Right atrium auricular region (tissue), 2 donors: ENCODE data around the gene ASXL1. TPM values are rescaled to one million over a fixed set of nuclear protein-coding genes. Genes with fewer than 3 reads are reported as not detected.

Experiments used
- DNase-seq: peaks from one replicate; pipeline ENCODE4 v3.0.0-alpha.2; 2019; ENCODE audit warnings: low spot score
- H3K27ac ChIP-seq, 2 donors: fragments of 200-600 bp; sonication (generic); 1 replicate in 1 of 2; 2 replicates in 1 of 2; pipeline ENCODE4 v1.5.1; 2016 to 2019
- H3K27me3 ChIP-seq, 2 donors: fragments of 200-600 bp; sonication (generic); one replicate each; pipeline versions ENCODE4 v1.5.1 to v1.6.0; 2017 to 2019
- H3K36me3 ChIP-seq: fragments of 200-600 bp; sonication (generic); one replicate; pipeline ENCODE4 v1.5.1; 2016
- H3K4me1 ChIP-seq, 2 donors: fragments of 200-600 bp; sonication (generic); one replicate each; pipeline versions ENCODE4 v1.5.1 to v1.6.0; 2017 to 2019
- H3K4me3 ChIP-seq, 2 donors: fragments of 200-600 bp; sonication (generic); 1 replicate in 1 of 2; 2 replicates in 1 of 2; pipeline ENCODE4 v1.5.1; 2017 to 2019; ENCODE audit warnings: mild to moderate bottlenecking in 1 of 2, moderate library complexity in 1 of 2
- H3K9me3 ChIP-seq, 2 donors: fragments of 200-600 bp; sonication (generic); one replicate each; pipeline ENCODE4 v1.5.1; 2019
- total RNA-seq, 2 donors: library from RNA; depleted of rRNA; stranded (reverse); fragments of >200 nt; gene quantifications; one replicate each; pipeline ENCODE4 v1.1.0, GENCODE V29; 2016
- TF ChIP-seq, protein P1 (sequence below), 2 donors: fragments of 200-600 bp; sonication (generic); IDR thresholded peaks; one replicate each; pipeline ENCODE4 v1.5.1; 2019; ENCODE audit warnings: antibody characterized with exemption in 2 of 2

Gene ASXL1
- total RNA-seq, 2 donors from 2014 or later = 15.9 to 30.5 TPM

- Histone ChIP-seq H3K27me3 (no peaks in the 10 kb centered on the region), H3K9me3 (no peaks in the 10 kb centered on the region), H3K36me3 (peaks cover 39% of the 10 kb centered on the region), H3K4me1 (peaks cover 0 to 24% of the 10 kb centered on the region in 2 donors), H3K27ac (no peak overlapping the region), H3K4me3 (no peak overlapping the region)
- TF ChIP-seq, protein P1, sequence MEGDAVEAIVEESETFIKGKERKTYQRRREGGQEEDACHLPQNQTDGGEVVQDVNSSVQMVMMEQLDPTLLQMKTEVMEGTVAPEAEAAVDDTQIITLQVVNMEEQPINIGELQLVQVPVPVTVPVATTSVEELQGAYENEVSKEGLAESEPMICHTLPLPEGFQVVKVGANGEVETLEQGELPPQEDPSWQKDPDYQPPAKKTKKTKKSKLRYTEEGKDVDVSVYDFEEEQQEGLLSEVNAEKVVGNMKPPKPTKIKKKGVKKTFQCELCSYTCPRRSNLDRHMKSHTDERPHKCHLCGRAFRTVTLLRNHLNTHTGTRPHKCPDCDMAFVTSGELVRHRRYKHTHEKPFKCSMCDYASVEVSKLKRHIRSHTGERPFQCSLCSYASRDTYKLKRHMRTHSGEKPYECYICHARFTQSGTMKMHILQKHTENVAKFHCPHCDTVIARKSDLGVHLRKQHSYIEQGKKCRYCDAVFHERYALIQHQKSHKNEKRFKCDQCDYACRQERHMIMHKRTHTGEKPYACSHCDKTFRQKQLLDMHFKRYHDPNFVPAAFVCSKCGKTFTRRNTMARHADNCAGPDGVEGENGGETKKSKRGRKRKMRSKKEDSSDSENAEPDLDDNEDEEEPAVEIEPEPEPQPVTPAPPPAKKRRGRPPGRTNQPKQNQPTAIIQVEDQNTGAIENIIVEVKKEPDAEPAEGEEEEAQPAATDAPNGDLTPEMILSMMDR (IDR thresholded peaks at IDR 0.05) = no peak
- DNase-seq = no peak
Measured at GRCh38 chr20:32442630-32443373, 84.7 kb downstream of the ASXL1 start.

GRCh38 chr20:32443386-32443974, 85.3 kb downstream of the ASXL1 start:
- H3K4me3 ChIP-seq = no peak overlapping the region
- H3K36me3 ChIP-seq = peaks cover 32% of the 10 kb centered on the region
- no peak overlapping the region for H3K27ac ChIP-seq
- peaks cover 0 to 31% of the 10 kb centered on the region in 2 donors for H3K4me1 ChIP-seq
- TF ChIP-seq, protein P1 (IDR thresholded peaks at IDR 0.05) = no peak
- H3K9me3 ChIP-seq = no peaks in the 10 kb centered on the region
- H3K27me3 ChIP-seq = no peaks in the 10 kb centered on the region
- no peak for DNase-seq

- TF ChIP-seq, protein P1 (IDR thresholded peaks at IDR 0.05) = no peak
- H3K36me3 ChIP-seq = peaks cover 21% of the 10 kb centered on the region
Measured at GRCh38 chr20:32444474-32445220, 86.5 kb downstream of the ASXL1 start.

DNA sequence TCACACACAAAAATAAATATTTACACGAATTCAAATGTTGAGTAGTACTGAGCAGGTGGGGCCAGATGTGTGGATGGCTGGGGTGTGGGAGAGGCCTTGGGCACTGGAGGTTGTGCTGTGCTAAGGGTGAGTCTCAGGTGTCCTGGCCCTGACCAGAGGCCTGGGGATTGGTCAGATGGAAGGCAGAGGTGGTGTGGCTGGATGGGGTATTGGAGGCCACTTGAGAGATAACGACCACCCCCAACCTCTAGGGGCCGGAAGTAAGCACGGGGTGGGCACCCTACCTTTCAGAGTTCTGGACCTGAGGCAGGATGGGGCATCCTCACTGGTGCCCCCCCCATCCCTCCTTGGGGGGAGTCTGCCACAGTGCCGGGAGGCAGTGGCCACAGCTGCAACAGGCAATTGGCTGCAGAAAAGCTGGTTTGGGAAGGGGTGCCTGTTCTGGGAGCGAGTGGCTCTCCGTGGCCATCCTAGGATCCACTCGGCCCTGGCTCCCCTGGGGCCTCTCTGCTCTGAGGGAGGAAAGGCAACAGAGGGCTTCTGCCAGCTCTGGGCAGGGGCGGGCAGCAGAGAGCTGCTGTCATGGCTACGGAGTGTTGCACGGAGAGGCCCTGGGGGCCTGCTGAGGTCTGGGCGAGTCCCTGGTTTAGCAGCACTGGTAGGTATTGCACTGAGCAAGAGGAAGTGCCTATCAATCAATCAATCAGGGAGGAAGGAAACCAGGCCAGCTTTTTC, 87.6 kb downstream of the ASXL1 start:
- no peak for DNase-seq

More at GRCh38 chr20:32444474-32445220, 86.5 kb downstream of the ASXL1 start:
- Histone ChIP-seq H3K27me3 (no peaks in the 10 kb centered on the region), H3K4me1 (peaks cover 0 to 42% of the 10 kb centered on the region in 2 donors), H3K27ac (no peak overlapping the region), H3K9me3 (no peaks in the 10 kb centered on the region), H3K4me3 (no peak overlapping the region)
- DNase-seq = no peak

More for the DNA sequence above, 87.6 kb downstream of the ASXL1 start:
- no peaks in the 10 kb centered on the region for H3K9me3 ChIP-seq
- peaks cover 25% of the 10 kb centered on the region for H3K36me3 ChIP-seq
- H3K4me3 ChIP-seq = no peak overlapping the region
- H3K27ac ChIP-seq = no peak overlapping the region
- TF ChIP-seq, protein P1 (IDR thresholded peaks at IDR 0.05) = no peak
- no peaks in the 10 kb centered on the region for H3K27me3 ChIP-seq
- H3K4me1 ChIP-seq = peaks cover 0 to 53% of the 10 kb centered on the region in 2 donors
